Upper lobe of left lung (tissue), 6 donors: ENCODE measurements around the gene HSD17B4. TPM values are rescaled to one million over a fixed set of nuclear protein-coding genes. Genes with fewer than 3 reads are reported as not detected.

Source experiments
- ATAC-seq, 2 donors: fragments of 200-7000 bp; cut with Tn5 transposase; one replicate each; pipeline ENCODE4 v1.9.1; 2022; ENCODE audit warnings: mild to moderate bottlenecking in 2 of 2, moderate library complexity in 2 of 2; ENCODE audit not compliant: low FRiP score in 2 of 2
- DNase-seq, 2 donors: peaks; one replicate each; pipeline ENCODE4 v3.0.0-alpha.2; 2019 to 2020
- H3K27ac ChIP-seq, 4 donors: fragments of 200-600 bp; sonication (generic); one replicate each; pipeline ENCODE4 v1.5.1; 2016 to 2019
- H3K27me3 ChIP-seq, 4 donors: fragments of 200-600 bp; sonication (generic); one replicate each; pipeline ENCODE4 v1.5.1; 2017 to 2019
- H3K36me3 ChIP-seq, 4 donors: fragments of 200-600 bp; sonication (generic); one replicate each; pipeline ENCODE4 v1.5.1; 2016 to 2019
- H3K4me1 ChIP-seq, 4 donors: fragments of 200-600 bp; sonication (generic); one replicate each; pipeline ENCODE4 v1.5.1; 2018 to 2019
- H3K4me3 ChIP-seq, 4 donors: fragments of 200-600 bp; sonication (generic); one replicate each; pipeline ENCODE4 v1.5.1; 2017 to 2019; ENCODE audit warnings: mild to moderate bottlenecking in 2 of 4, moderate library complexity in 1 of 4
- H3K9me3 ChIP-seq, 4 donors: fragments of 200-600 bp; sonication (generic); one replicate each; pipeline ENCODE4 v1.5.1; 2018 to 2019
- EP300 ChIP-seq, 4 donors: sonication (generic); formaldehyde crosslinking; IDR thresholded peaks; one replicate each; pipeline ENCODE4 v1.5.1; 2017; ENCODE audit warnings: antibody characterized with exemption in 4 of 4, control low read depth in 2 of 4
- POLR2A ChIP-seq, 4 donors: fragments of 450-650 bp; IDR thresholded peaks; one replicate each; pipeline ENCODE4 v1.5.1; 2016 to 2017; ENCODE audit warnings: antibody characterized with exemption in 4 of 4, mild to moderate bottlenecking in 2 of 4
- POLR2AphosphoS5 ChIP-seq, 2 donors: sonication (generic); formaldehyde crosslinking; IDR thresholded peaks; one replicate each; pipeline ENCODE4 v1.5.1; 2017; ENCODE audit warnings: antibody characterized with exemption in 2 of 2
- WGBS, 2 donors: methylation state at CpG; one replicate each; pipeline ENCODE4 v1.1.5; 2017 to 2018; 5-methylcytosine and 5-hydroxymethylcytosine counted together
- total RNA-seq, 6 donors: library from RNA; depleted of rRNA in 4 of 6; stranded (reverse); fragments of >200 nt in 4 of 6; gene quantifications; one replicate each; pipeline versions ENCODE4 v1.1.0 to v1.2.1, GENCODE V29; 2016 to 2021
- TF ChIP-seq, protein P1 (sequence below), 6 experiments: fragments of 450-650 bp in 4 of 6; fragments of 200-600 bp in 2 of 6; sonication (generic) in 2 of 6; IDR thresholded peaks; one replicate each; pipeline ENCODE4 v1.5.1; 2016 to 2019; ENCODE audit warnings: antibody characterized with exemption in 6 of 6
- donor health status: DM: no; HTN: no; CAD: no; lungs with moderate emphysema.
- donor health status: DM: no; HTN: yes; CAD: no; lungs with severe emphysema.

HSD17B4 gene
- total RNA-seq, 6 donors from 2014 or later: 240 to 430 (median 355) TPM

DNA sequence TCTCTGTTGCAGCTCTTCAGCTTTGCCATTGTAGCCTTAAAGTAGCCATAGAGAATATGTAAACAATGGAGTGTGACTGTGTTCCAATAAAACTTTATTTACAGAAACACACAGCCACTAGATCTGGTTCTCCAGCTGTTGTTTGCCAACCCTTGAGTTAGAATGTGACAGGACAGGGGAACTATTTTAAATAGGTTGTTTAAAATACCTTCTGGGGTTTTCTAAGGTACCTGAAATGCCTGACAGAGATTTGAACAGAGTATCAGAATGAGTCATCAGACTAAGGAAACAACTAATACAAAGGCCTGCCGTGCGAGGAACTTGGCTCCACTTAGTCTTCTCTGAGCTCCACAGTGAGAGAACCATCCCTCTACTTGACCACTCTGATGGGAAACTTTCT lies 85.4 kb downstream of the HSD17B4 start:
- H3K4me1 ChIP-seq: no peaks in the 10 kb centered on the region
- H3K27ac ChIP-seq: no peak overlapping the region
- no peaks in the 10 kb centered on the region for H3K9me3 ChIP-seq
- peaks cover 6 to 70% (median 10%) of the 10 kb centered on the region in 4 donors for H3K36me3 ChIP-seq
- H3K4me3 ChIP-seq: no peak overlapping the region
- DNase-seq (no peak), ATAC-seq (no peak)
- H3K27me3 ChIP-seq: no peaks in the 10 kb centered on the region
- 66 to 71% methylated on average over 2 of the region's 2 CpGs for WGBS, 2 donors
- no peak for TF ChIP-seq EP300 (IDR thresholded peaks at IDR 0.05)
- TF ChIP-seq POLR2A (IDR thresholded peaks at IDR 0.05): no peak
- no peak for TF ChIP-seq POLR2AphosphoS5 (IDR thresholded peaks at IDR 0.05)
- TF ChIP-seq, protein P1, sequence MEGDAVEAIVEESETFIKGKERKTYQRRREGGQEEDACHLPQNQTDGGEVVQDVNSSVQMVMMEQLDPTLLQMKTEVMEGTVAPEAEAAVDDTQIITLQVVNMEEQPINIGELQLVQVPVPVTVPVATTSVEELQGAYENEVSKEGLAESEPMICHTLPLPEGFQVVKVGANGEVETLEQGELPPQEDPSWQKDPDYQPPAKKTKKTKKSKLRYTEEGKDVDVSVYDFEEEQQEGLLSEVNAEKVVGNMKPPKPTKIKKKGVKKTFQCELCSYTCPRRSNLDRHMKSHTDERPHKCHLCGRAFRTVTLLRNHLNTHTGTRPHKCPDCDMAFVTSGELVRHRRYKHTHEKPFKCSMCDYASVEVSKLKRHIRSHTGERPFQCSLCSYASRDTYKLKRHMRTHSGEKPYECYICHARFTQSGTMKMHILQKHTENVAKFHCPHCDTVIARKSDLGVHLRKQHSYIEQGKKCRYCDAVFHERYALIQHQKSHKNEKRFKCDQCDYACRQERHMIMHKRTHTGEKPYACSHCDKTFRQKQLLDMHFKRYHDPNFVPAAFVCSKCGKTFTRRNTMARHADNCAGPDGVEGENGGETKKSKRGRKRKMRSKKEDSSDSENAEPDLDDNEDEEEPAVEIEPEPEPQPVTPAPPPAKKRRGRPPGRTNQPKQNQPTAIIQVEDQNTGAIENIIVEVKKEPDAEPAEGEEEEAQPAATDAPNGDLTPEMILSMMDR (IDR thresholded peaks at IDR 0.05): no peak

DNA sequence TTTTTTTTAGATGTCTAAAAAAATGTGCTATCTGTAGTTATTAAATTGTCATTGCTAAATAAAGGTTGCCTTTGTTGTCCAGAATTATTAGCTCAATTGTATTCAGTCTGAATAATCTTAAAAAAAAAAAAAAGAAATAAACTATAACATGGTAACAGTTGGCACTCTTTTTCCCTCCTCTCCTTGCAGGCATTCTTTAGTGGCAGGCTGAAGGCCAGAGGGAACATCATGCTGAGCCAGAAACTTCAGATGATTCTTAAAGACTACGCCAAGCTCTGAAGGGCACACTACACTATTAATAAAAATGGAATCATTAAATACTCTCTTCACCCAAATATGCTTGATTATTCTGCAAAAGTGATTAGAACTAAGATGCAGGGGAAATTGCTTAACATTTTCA lies 89.4 kb downstream of the HSD17B4 start:
- no peak overlapping the region for H3K4me3 ChIP-seq
- no peak for ATAC-seq
- H3K27me3 ChIP-seq: no peaks in the 10 kb centered on the region
- no peak for DNase-seq
- no peaks in the 10 kb centered on the region for H3K9me3 ChIP-seq
- H3K4me1 ChIP-seq: no peaks in the 10 kb centered on the region
- WGBS, 2 donors: 85 to 94% methylated on average over 1 of the region's 1 CpG
- TF ChIP-seq POLR2AphosphoS5 (IDR thresholded peaks at IDR 0.05): no peak
- no peak for TF ChIP-seq EP300 (IDR thresholded peaks at IDR 0.05)
- no peak for TF ChIP-seq POLR2A (IDR thresholded peaks at IDR 0.05)
- TF ChIP-seq, protein P1 (IDR thresholded peaks at IDR 0.05): no peak
- H3K27ac ChIP-seq: no peak overlapping the region
- peaks cover 6 to 62% (median 10%) of the 10 kb centered on the region in 4 donors for H3K36me3 ChIP-seq

DNA sequence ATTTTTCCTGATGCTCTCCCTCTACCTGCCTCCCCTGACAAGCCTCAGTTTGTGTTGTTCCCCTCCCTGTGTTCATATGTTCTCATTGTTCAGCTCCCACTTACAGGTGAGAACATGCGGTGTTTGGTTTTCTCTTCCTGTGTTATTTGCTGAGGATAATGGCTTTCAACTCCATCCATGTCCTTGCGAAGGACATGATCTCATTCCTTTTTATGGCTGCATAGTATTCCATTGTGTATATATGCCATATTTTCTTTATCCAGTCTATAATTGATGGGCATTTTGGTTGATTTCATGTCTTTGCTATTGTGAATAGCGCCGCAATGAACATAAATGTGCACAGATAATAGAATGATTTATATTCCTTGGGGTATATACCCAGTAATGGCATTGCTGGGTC lies 99.5 kb downstream of the HSD17B4 start:
- ATAC-seq (no peak), DNase-seq (no peak)
- TF ChIP-seq POLR2AphosphoS5 (IDR thresholded peaks at IDR 0.05): no peak
- TF ChIP-seq, protein P1 (IDR thresholded peaks at IDR 0.05): no peak
- no peak for TF ChIP-seq EP300 (IDR thresholded peaks at IDR 0.05)
- TF ChIP-seq POLR2A (IDR thresholded peaks at IDR 0.05): no peak
- no peak overlapping the region for H3K27ac ChIP-seq
- H3K9me3 ChIP-seq: no peaks in the 10 kb centered on the region
- no peak overlapping the region for H3K4me3 ChIP-seq
- WGBS, 2 donors: 95 to 100% methylated on average over 4 of the region's 4 CpGs
- H3K27me3 ChIP-seq: no peaks in the 10 kb centered on the region
- no peaks in the 10 kb centered on the region for H3K4me1 ChIP-seq
- no peaks in the 10 kb centered on the region for H3K36me3 ChIP-seq

DNA sequence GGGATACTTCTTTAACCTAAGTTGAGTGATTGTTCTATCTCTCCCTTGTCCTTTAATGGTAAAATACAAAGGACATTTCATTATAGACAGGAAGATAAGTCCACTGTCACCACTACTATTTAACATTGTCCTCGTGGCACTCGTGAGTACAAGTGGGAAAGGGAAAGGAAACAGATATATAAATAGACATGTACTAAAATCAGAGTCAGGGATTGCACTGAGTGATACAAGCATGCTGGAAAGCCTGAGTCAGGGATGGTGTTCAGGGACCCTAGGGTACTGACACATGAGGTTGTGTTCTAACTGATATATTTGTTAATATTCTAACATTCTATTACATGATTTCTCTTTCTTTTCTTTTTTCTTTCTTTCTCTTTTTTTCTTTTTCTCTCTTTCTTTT lies 102.3 kb downstream of the HSD17B4 start:
- no peak for ATAC-seq
- Histone ChIP-seq H3K27me3 (no peaks in the 10 kb centered on the region), H3K4me3 (no peak overlapping the region), H3K27ac (no peak overlapping the region), H3K4me1 (no peaks in the 10 kb centered on the region), H3K36me3 (no peaks in the 10 kb centered on the region), H3K9me3 (no peaks in the 10 kb centered on the region)
- WGBS, 2 donors: 56 to 62% methylated on average over 2 of the region's 2 CpGs
- DNase-seq: no peak
- TF ChIP-seq, protein P1 (IDR thresholded peaks at IDR 0.05): no peak
- TF ChIP-seq EP300 (IDR thresholded peaks at IDR 0.05): no peak
- TF ChIP-seq POLR2A (IDR thresholded peaks at IDR 0.05): no peak
- TF ChIP-seq POLR2AphosphoS5 (IDR thresholded peaks at IDR 0.05): no peak

DNA sequence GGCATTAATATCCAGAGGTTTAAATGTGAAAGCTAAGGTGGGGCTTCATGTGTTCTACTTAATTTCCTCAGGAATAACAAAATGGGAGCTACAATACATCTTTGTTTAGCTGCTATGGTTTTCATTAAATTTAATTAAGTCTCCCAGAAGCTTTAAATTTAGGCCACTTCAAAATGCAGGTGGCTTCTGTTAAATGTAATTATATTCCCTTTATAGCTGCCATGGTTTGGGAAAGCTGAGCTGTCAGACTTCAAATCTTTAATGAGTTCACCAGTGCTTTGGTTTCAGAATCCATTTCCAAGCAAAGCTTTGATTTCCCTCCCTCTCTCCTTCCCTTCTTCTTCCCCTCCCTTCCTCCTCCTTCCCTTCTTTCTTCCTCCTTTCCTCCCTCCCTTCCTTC lies 118.6 kb downstream of the HSD17B4 start:
- Histone ChIP-seq H3K4me3 (no peak overlapping the region), H3K27ac (no peak overlapping the region), H3K27me3 (no peaks in the 10 kb centered on the region), H3K9me3 (no peaks in the 10 kb centered on the region), H3K36me3 (no peaks in the 10 kb centered on the region), H3K4me1 (no peaks in the 10 kb centered on the region)
- TF ChIP-seq, protein P1 (IDR thresholded peaks at IDR 0.05): no peak
- no peak for TF ChIP-seq POLR2AphosphoS5 (IDR thresholded peaks at IDR 0.05)
- no peak for TF ChIP-seq EP300 (IDR thresholded peaks at IDR 0.05)
- DNase-seq: no peak
- no peak for ATAC-seq
